Measurements from ENCODE around the gene LILRA5.
"Not testable (repeated sequence)": the region's sequence is repeated elsewhere in the genome, so short reads cannot be mapped to it uniquely, and the experiment has no call there.

DNA sequence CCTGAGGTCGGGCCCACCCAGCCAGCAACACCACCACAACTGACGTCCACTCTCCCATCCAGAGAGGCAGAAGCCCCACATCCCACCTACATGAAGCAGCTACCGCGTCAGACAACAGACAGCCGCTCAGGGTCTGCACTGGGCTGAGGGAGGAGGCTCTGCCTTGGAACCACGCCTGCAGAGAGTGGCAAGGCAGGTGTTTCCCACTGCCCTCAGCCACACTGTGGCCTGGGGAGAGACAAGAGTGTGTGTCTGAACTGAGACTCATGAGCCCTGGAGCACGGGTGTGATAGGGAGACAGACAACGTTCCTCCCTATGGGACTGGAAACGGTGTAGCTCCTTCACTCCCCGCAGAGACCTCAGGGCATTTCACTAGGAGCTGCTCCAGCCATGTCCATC, 26.7 kb downstream of the LILRA5 start:
- TF ChIP-seq, protein P1, sequence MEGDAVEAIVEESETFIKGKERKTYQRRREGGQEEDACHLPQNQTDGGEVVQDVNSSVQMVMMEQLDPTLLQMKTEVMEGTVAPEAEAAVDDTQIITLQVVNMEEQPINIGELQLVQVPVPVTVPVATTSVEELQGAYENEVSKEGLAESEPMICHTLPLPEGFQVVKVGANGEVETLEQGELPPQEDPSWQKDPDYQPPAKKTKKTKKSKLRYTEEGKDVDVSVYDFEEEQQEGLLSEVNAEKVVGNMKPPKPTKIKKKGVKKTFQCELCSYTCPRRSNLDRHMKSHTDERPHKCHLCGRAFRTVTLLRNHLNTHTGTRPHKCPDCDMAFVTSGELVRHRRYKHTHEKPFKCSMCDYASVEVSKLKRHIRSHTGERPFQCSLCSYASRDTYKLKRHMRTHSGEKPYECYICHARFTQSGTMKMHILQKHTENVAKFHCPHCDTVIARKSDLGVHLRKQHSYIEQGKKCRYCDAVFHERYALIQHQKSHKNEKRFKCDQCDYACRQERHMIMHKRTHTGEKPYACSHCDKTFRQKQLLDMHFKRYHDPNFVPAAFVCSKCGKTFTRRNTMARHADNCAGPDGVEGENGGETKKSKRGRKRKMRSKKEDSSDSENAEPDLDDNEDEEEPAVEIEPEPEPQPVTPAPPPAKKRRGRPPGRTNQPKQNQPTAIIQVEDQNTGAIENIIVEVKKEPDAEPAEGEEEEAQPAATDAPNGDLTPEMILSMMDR (conservative IDR thresholded peaks at IDR 0.05; ENCODE audit: low read depth, low read length), result not testable (repeated sequence)
- not testable (repeated sequence) for TF ChIP-seq EZH2 (IDR thresholded peaks at IDR 0.05; ENCODE audit: low read length, unreplicated experiment); EZH2phosphoT487 (IDR thresholded peaks at IDR 0.05; ENCODE audit: borderline replicate concordance, low read length)
